ENCODE measurements around the gene NEMP2.
"Not testable (repeated sequence)": the region's sequence is repeated elsewhere in the genome, so short reads cannot be mapped to it uniquely, and the experiment has no call there.

NEMP2 gene

GRCh38 chr2:190486037-190486623 is 48.4 kb downstream of the NEMP2 start:
- no peak for DNase-seq

GRCh38 chr2:190482451-190482850 is 52.1 kb downstream of the NEMP2 start:
- DNase-seq = no peak

DNA sequence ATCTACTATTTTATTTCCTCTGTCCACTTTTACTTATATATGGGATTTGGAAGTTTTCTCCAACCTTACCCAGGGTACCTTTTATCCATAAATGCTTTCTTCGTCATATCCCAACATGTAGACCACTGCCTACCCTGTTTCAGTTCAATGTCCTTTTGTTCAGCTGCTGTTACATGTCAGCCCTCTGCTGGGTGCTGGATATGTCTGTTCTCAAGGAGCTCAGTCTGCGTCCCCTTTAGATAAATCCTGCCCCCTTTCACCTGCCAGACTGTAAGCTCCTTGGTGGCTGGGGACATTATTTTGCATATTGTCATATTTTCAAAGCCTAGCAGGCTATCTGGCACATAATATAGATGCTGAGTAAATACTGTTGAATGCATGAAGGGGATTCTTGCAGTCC is 53.2 kb downstream of the NEMP2 start:
- DNase-seq = no peak

GRCh38 chr2:190478572-190479195 is 55.8 kb downstream of the NEMP2 start:
- DNase-seq = no peak

DNA sequence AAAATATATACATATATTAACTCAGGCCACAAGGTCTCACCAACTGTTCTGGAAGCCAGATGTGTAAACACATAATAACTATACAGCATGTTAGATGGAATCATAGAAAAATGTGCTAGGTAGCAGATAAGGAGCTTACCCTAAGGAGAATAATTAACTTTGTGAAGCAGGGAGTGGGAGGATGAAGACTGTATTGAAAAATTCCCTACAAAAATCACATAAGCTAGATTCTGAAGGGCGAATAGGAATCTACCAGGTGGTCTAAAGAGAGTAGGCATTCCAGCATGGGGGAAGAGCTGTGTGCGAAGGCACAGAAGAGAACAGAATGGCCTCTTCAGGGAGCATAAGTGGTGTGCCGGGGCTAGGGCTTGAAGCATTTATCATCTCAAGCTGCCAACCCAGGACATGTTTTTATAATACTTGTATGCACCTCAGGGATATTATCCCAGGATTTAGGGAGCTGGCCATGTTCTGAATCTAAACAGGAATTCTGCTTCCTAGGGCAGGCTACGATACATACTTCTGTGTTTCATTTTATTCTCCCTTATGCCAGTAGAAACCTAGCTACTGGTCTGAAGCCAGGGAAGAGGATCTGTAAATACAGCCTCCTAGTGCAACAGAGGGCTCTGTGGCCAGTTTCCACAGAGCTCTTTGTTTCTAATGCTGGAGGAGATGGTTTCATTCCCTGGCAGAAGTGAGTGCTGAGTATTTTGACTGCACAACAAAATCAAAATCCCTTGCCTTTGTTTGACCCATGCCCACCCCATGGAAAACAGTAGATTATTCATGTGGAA is 56.7 kb downstream of the NEMP2 start:
- DNase-seq = no peak

GRCh38 chr2:190470256-190470826 is 64.2 kb downstream of the NEMP2 start:
- no peak for DNase-seq

- DNase-seq = peak; percentile 93
These were observed 64.8 kb downstream of the NEMP2 start for GRCh38 chr2:190469771-190470170.

- peak; percentile 97 for DNase-seq
These were observed 65.5 kb downstream of the NEMP2 start for GRCh38 chr2:190468814-190469569.

GRCh38 chr2:190468354-190468753 is 66.2 kb downstream of the NEMP2 start:
- DNase-seq = not testable (repeated sequence)

- no peak for DNase-seq
These were observed 66.9 kb downstream of the NEMP2 start for GRCh38 chr2:190467575-190468083.

DNA sequence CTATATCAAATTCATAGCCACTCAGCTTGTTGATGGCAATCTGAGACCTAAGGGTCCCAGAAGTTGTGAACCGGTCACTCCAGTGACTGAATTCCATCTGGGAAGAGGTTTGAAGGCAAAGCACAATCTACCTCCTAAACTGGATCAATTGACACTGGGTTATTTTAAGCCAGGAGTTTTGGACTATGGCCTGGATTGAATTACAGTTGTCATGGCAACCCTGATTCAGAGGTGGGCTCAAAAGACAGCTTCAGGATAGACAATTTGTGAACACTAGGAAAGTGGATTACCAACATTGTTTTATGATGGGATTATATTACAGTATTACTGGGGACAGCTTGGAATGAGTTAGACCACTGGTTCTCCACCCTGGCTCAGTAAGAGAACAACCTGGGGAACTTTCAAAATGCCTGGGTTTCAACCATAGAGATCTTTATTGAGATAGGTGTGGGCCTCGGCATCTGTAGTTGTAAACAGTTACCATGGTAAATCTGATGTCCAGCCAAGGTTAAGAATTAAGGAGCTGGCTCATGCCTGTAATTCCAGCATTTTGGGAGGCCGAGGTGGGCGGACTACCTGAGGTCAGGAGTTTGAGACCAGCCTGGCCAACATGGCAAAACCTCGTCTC is 67.6 kb downstream of the NEMP2 start:
- no peak for DNase-seq

DNA sequence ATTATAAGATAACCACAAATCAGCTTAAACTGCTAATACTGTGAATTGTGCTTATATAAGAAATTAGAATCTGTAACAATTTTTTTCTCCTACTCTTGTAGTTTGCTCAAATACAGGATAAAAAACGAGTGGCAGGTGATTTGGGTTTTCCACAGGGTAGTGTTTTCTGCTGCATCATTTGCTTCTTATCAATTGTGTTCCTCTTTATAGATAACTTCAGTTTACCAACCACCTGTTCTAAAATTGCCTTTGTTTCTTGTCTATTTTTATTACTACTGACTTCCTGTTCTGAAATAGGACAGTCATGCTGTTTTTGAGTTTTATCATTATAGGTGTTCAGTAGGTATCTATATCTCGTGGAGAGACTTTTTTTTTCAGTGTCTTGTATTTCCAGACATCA is 69.5 kb downstream of the NEMP2 start:
- DNase-seq = no peak

DNA sequence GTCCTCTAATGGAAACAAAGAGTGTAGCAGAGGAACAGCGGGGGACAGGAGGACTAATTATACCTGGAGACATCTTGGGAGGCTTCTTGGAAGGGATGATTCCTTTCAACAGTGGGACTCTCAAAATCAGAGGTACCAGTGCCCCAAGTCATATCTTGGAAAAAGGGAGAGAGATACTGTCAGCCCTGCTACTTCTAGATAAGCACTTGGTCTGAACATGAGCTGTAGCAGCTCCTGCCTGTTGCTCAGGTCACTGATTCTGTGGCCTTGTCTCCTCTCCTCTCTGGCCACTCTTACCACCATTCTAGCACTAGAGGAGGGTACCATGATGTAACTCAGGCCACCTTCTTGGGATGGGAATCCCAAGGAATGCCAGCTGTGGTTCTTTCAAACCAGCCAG is 71.9 kb downstream of the NEMP2 start:
- no peak for DNase-seq

GRCh38 chr2:190462181-190462580 is 72.3 kb downstream of the NEMP2 start:
- no peak for DNase-seq

DNA sequence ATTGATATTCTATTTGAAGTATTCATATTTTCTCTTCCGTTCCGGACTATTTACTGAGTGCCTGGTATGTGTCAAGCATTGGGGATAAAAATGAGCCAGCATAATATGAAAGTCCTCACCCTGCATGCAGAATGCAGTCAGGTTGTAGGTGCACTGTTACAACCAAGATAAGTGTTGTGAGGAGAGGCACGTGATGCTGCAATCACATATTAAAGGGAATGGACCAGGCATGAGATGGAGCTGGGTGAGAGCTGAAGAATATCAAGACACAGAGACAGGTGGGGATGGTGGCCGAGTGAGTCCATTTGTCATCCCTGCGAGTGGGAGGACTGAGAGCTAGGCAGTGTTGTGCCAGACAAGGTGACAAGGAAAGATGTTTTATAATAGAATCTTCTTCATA is 74.0 kb downstream of the NEMP2 start:
- no peak for DNase-seq

DNA sequence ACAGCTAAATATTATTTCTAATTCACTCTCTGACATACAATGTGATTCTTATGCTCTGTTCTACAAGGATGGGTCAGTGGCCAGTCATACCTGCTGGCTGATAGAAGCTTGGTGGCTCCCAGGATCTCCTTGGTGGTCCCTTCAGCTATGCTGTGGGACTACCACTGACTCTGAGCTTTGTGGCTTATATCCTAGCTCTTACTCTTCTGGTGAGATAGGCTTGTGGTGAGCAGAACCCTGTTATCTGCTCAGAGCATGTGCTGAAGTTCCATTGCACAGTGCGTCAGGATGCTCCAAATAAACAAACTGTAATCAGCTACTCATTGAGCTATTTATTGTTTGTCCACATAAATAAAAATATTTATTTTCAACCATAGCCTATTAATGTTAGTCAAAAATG is 74.6 kb downstream of the NEMP2 start:
- DNase-seq = no peak

GRCh38 chr2:190458352-190459107 is 76.0 kb downstream of the NEMP2 start:
- no peak for DNase-seq

DNA sequence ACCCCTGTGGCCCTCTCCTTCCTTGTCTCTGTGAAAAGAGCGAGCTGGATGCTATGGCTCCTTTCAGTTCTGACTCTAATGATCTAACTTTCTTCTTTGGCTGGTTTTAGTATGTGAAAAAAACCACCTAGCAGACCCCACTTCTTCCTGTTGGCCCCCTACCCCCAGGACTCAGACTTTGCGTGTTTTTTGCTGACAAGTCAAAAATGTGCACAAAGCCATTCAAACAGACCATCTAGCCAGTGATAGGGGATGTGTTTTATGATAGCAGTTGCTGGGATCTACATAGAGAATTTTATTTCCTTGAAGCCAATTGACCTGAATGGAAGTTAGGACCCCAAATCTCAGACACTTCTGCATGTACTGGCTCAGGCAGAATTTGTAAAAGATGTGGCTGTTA is 77.3 kb downstream of the NEMP2 start:
- no peak for DNase-seq

GRCh38 chr2:190456833-190457232 is 77.7 kb downstream of the NEMP2 start:
- DNase-seq = no peak

DNA sequence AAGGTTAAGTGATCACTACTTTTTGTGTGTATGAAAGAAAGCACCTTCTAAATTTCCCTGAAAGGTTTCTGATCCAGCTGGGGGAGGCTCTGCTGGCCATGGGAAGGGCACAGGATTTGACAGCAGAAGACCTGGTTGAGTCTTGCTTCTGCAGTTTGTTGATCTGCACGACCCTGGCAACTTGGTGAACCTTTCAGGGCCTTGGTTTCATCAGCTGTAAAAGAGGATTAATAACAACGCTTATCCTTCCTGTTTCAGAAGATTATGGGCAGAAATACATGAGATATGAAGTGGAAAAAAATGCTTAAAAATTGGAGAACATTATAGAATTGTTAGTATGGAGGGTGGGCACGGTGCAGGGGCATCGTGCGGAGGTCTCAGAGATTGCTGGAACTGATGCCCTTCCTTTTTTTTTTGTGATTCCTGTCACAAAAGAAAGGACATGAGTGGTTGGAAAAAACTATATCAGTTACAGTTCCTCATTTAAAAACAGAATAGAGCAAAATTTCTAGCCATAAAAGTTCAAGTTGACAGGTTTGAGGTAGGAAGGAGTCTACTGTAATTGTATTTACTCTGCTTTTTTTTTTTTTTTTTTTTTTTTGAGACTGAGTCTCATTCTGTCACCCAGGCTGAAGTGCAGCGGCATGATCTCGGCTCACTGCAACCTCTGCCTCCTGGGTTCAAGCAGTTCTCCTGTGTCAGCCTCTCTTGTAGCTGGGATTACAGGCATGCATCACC is 79.0 kb downstream of the NEMP2 start:
- DNase-seq = no peak

DNA sequence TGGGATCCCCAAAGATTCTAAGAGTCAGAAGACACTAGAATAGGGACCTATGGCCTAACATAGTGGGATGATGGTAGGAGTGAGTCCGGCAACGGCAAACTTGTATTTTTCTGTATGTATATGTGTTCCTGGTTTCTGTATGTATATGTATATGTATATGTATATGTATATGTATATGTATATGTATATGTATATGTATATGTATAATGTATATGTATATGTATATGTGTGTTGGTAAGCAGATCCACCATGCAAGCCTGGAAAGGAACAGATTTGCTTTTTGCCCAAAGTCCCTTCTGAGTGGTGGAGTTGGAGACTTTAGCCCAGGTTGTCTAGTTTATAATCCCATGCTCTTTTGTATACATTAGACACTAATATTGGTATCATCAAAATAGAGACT is 79.7 kb downstream of the NEMP2 start:
- no peak for DNase-seq

All from NCI-H1436 treated with DMSO at 0.1 percent for 48 hours (cell line).